Measurements from ENCODE around the gene PTPRT. TPM values are rescaled to one million over a fixed set of nuclear protein-coding genes. Genes with fewer than 3 reads are reported as not detected.
"Not testable (repeated sequence)": the region's sequence is repeated elsewhere in the genome, so short reads cannot be mapped to it uniquely, and the experiment has no call there.

Gene PTPRT
- polyA plus RNA-seq, 4 donors: 0.43 to 1.1 (median 0.60) TPM

- no peak for DNase-seq (ENCODE audit: low read depth in 4 of 4, low spot score in 2 of 4)
These were observed 1.5 kb downstream of the PTPRT start for GRCh38 chr20:43188234-43188653.

DNA sequence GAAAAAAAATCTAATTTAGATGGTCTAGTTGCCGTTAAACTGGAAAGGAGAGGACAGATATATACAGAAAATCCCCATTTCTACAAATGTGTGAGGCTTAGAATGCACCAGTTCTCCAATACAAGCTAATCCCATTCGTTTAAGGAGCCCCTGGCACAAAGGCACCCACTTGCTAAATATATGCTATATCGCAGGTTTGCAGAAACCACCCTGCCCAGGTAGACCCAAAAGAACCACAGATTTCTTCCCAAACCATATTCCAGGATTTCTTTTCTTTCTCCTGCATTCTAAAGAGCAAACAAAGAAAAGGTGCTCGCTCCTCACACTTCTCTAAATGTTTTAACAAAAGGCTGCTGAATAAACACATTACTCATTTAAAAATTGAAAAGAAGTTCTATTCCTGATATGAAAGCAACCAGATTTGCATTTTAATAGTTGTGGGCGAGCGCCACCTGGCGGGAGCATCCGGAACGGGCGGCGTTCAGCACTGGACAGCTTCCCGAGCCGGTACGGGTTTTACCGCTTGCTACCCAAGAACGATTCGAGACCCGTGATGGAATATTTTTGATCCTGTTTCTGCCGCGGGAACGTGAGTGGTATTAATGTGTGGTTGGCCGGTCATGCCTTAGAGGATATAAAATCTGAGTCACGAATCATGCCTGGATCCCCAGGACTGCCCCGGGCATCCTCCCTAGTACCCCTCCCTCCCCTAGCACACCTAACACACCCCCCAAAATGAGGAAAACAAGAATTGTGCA lies 2.1 kb downstream of the PTPRT start:
- DNase-seq (ENCODE audit: low read depth in 4 of 4, low spot score in 2 of 4): peak in 3 of 4 donors; percentile 34 to 56 (median 44)

DNA sequence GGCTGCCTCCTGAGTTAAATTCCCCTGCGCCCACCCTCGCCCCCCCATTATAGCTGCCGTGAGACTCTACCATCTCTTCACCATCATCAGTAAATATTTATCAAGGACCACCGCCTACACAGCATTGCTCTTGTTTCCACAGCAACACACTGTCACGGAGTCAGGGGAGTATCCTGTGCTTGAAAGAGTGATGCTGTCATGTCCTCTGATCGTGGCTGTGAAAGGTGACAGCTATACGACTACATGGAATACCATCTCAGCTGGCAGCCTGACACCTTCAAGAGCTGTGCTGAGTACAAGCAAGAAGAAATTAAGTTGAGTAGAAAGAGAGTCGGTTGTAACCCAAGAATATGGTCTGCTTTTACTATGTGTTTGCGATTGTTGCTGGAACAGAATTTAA lies 3.4 kb downstream of the PTPRT start:
- no peak for DNase-seq (ENCODE audit: low read depth in 4 of 4, low spot score in 2 of 4)

GRCh38 chr20:43185901-43186300 lies 3.8 kb downstream of the PTPRT start:
- DNase-seq (ENCODE audit: low read depth in 4 of 4, low spot score in 2 of 4): no peak

GRCh38 chr20:43183536-43184070 lies 6.1 kb downstream of the PTPRT start:
- no peak for DNase-seq (ENCODE audit: low read depth in 4 of 4, low spot score in 2 of 4)

GRCh38 chr20:43178080-43178479 lies 11.6 kb downstream of the PTPRT start:
- peak in 2 of 4 donors; percentile 19 to 37 for DNase-seq (ENCODE audit: low read depth in 4 of 4, low spot score in 2 of 4)

GRCh38 chr20:43176726-43177125 lies 13.0 kb downstream of the PTPRT start:
- no peak for DNase-seq (ENCODE audit: low read depth in 4 of 4, low spot score in 2 of 4)

DNA sequence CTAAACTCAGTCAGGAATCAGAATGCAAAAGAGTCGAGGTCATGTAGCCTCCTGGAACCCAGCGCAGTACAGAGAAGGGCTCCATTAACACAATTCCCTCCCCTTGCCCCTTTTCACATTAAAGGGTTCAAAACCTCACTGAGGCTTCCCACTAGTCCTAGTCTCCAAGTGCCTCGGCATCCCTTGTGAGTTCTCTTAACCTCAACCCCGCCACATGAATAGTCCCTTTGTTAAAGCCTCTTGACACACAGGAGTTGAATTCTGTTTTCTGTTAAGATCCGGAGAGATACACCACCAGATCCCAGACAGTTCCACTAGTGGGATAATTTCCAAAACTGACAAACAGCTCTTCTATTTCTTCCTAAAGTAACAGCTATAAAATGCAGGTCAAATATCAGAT lies 17.8 kb downstream of the PTPRT start:
- DNase-seq (ENCODE audit: low read depth in 4 of 4, low spot score in 2 of 4): no peak

DNA sequence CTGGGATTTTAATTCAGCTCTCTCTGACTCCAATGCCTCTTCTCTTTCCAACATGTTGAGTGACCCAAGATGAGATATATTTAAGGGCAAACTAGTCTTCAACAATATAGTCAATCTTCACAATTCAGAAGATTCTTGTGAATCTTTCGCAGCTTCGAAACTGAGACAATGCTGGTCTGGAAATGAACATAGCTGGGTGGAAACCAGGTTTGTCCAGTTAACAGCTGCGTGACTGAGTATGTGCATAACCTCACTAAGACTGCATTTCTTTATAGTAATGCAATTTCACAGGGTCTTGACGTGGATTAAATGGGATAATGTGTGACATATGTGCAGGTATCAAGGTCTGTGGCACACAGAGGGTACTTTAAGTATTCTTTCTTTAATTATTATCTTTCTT lies 18.9 kb downstream of the PTPRT start:
- no peak for DNase-seq (ENCODE audit: low read depth in 4 of 4, low spot score in 2 of 4)

DNA sequence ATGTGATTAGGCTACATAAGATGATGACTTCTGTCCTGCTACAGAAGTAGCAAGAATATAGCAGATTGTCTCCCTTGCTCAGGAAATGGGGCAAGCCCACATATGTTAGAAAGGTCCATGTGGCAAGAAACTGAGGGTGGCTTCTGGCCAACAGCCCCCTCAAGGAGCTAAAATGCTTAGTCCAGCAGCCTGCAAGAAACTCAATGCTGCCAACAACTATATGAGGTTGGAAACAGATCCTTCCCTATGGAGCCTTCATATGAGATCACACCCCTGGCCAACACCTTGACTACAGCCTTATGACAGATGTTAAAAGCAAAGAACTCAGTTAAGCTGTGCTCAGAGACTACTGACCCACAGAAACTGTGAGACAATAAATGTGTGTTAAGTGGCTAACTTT lies 22.1 kb downstream of the PTPRT start:
- no peak for DNase-seq (ENCODE audit: low read depth in 4 of 4, low spot score in 2 of 4)

- DNase-seq (ENCODE audit: low read depth in 4 of 4, low spot score in 2 of 4): no peak
These were observed 22.7 kb downstream of the PTPRT start for GRCh38 chr20:43167021-43167420.

GRCh38 chr20:43165611-43166010 lies 24.1 kb downstream of the PTPRT start:
- no peak for DNase-seq (ENCODE audit: low read depth in 4 of 4, low spot score in 2 of 4)

GRCh38 chr20:43164736-43165135 lies 25.0 kb downstream of the PTPRT start:
- DNase-seq (ENCODE audit: low read depth in 4 of 4, low spot score in 2 of 4): not testable (repeated sequence)

GRCh38 chr20:43161716-43162115 lies 28.0 kb downstream of the PTPRT start:
- DNase-seq (ENCODE audit: low read depth in 4 of 4, low spot score in 2 of 4): no peak

DNA sequence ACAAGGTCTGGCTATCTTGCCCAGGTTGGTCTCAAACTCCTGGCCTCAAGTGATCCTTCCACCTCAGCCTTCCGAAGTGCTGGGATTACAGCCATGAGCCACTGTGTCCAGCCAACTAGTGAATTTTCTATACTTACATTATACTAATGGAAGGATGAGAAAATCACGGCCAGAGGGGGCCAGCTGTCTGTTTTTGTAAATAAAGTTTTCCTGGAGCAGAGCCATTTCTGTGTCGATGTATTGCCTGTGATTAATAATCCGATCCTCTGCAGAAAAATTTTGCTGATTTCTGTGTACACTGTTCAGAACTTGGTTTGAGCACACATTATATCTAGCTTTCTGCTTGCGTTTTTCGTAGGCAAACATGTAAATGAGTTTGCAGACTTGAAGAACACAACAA lies 28.8 kb downstream of the PTPRT start:
- no peak for DNase-seq (ENCODE audit: low read depth in 4 of 4, low spot score in 2 of 4)

GRCh38 chr20:43159994-43160393 lies 29.7 kb downstream of the PTPRT start:
- no peak for DNase-seq (ENCODE audit: low read depth in 4 of 4, low spot score in 2 of 4)

GRCh38 chr20:43155366-43156100 lies 34.2 kb downstream of the PTPRT start:
- no peak for DNase-seq (ENCODE audit: low read depth in 4 of 4, low spot score in 2 of 4)

- DNase-seq (ENCODE audit: low read depth in 4 of 4, low spot score in 2 of 4): no peak
These were observed 37.8 kb downstream of the PTPRT start for GRCh38 chr20:43151901-43152300.

DNA sequence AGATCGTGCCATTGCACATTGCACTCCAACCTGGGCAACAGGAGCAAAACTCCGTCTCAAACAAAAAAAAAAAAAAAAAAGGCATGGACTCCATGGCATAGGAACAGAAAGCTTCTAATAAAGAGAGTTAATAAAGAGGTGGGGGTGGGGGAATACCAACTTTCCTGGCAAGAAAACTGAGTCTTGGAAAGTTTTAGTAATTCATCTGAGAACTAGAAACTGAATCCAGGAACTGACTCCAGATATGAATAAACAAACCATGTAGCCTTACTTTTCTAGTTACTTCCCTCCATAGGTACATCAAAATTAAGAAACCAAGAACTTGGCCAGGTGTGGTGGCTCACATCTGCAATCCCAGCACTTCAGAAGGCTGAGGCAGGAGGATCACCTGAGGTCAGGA lies 38.5 kb downstream of the PTPRT start:
- no peak for DNase-seq (ENCODE audit: low read depth in 4 of 4, low spot score in 2 of 4)

- DNase-seq (ENCODE audit: low read depth in 4 of 4, low spot score in 2 of 4): no peak
These were observed 49.0 kb downstream of the PTPRT start for GRCh38 chr20:43140726-43141125.

DNA sequence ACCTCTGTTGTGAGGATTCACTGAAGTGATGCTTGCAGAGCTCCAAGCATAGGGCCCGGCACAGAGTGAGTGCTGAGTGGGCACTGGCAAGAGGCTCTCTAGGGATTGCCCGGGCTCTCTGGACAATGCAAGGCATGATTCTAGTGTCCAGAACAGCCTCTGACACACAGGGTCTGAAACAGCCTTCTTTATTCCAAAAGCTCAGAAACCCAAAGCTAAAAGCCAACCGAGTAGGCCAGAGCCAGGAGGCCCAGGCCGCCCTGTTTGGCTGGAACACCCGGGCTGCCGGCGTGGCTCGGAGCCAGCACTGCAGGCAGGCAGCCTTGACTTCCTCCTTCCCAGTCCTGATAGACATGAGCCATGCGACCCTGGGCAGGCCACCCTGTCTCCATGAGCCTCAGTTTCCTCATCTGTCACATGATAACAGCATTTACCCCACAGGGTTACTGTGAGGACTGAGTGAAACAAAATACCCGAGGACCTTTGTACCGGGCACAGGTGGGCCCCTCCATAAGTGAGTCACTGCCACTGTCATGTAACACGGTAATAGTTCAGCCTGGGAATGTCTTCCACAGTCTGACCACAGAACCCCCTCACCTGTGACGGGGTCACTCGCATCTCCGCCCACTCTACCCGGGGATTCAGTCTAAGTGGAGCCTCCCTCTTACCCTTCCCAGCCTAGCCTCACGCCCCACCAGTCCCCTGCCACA lies 51.5 kb downstream of the PTPRT start:
- DNase-seq (ENCODE audit: low read depth in 4 of 4, low spot score in 2 of 4): no peak
